H1 (cell line): ENCODE measurements around the gene HERC3. TPM values are rescaled to one million over a fixed set of nuclear protein-coding genes. Genes with fewer than 3 reads are reported as not detected.

ENCODE experiments used
- BRCA1 ChIP-seq: IDR thresholded peaks from 2 replicates; pipeline ENCODE4 v1.6.1; 2012; ENCODE audit warnings: low read depth, low read length, improper control_type of control experiment
- CHD1 ChIP-seq: IDR thresholded peaks from 2 replicates; pipeline ENCODE4 v1.6.1; 2012; ENCODE audit warnings: low read depth, low read length, improper control_type of control experiment
- EZH2 ChIP-seq: fragments of 200-600 bp; sonication (generic); IDR thresholded peaks from 2 replicates; pipeline ENCODE4 v1.7.1; 2012; ENCODE audit warnings: low read depth, mild to moderate bottlenecking, moderate library complexity, low read length, inconsistent platforms; ENCODE audit not compliant: severe bottlenecking
- HDAC2 ChIP-seq, 2 experiments: fragments of 300-600 bp in 1 of 2; sonication (generic) in 1 of 2; IDR thresholded peaks; 2 replicates each; pipeline ENCODE4 v1.6.1; 2011 to 2012; ENCODE audit warnings: low read depth in 2 of 2, low read length in 2 of 2, mild to moderate bottlenecking in 2 of 2, moderate library complexity in 2 of 2, borderline replicate concordance in 1 of 2, inconsistent platforms in 1 of 2
- RNF2 ChIP-seq: fragments of 200-900, 300-1000 bp; sonication (generic); IDR thresholded peaks from 2 replicates; pipeline ENCODE4 v1.7.1; 2016; ENCODE audit warnings: borderline replicate concordance, low read depth, mild to moderate bottlenecking, antibody characterized with exemption, low read length; ENCODE audit not compliant: poor library complexity, severe bottlenecking; ENCODE audit errors: missing control alignments
- SIX5 ChIP-seq: IDR thresholded peaks from 2 replicates; pipeline ENCODE4 v1.6.1; 2011; ENCODE audit warnings: mild to moderate bottlenecking, low read depth, low read length
- TEAD4 ChIP-seq: IDR thresholded peaks from 2 replicates; pipeline ENCODE4 v1.6.1; 2012; ENCODE audit warnings: low read depth, low read length, inconsistent platforms, mixed read lengths
- polyA plus RNA-seq, 7 experiments: library from polyadenylated mRNA; depleted of rRNA in 3 of 7; stranded (reverse) in 5 of 7; unstranded in 2 of 7; fragments of >200 nt in 5 of 7; fragments of 200-250 nt in 2 of 7; gene quantifications; 1 replicate in 5 of 7; 2 replicates in 1 of 7; 4 replicates in 1 of 7; pipeline versions ENCODE4 v1.2.1 to v1.2.3, GENCODE V29; 2011 to 2013; ENCODE audit warnings: missing spikeins in 2 of 7, mixed read lengths in 2 of 7
- total RNA-seq: library from RNA; stranded (reverse); fragmentation: NEBNext Ultra II Directional; extraction: Animal tissue kit (Norgen Biotek cat#: 25700); gene quantifications from 2 replicates; pipeline ENCODE4 v1.2.1, GENCODE V29; 2021
- TF ChIP-seq, protein P1 (sequence below): fragments of 300-600 bp; sonication (generic); IDR thresholded peaks from 2 replicates; pipeline ENCODE4 v1.7.1; 2012; ENCODE audit warnings: low read length, moderate library complexity, mild to moderate bottlenecking, inconsistent platforms; ENCODE audit not compliant: insufficient replicate concordance
- TF ChIP-seq, protein P2 (sequence below): IDR thresholded peaks from 2 replicates; pipeline ENCODE4 v1.6.1; 2012; ENCODE audit warnings: inconsistent platforms

The HERC3 gene
- total and polyA plus RNA-seq, 2 of the 8 experiments (the other 6 are each of a cell fraction or from before 2014, with no cell fraction given) = 1.4 to 5.7 TPM

DNA sequence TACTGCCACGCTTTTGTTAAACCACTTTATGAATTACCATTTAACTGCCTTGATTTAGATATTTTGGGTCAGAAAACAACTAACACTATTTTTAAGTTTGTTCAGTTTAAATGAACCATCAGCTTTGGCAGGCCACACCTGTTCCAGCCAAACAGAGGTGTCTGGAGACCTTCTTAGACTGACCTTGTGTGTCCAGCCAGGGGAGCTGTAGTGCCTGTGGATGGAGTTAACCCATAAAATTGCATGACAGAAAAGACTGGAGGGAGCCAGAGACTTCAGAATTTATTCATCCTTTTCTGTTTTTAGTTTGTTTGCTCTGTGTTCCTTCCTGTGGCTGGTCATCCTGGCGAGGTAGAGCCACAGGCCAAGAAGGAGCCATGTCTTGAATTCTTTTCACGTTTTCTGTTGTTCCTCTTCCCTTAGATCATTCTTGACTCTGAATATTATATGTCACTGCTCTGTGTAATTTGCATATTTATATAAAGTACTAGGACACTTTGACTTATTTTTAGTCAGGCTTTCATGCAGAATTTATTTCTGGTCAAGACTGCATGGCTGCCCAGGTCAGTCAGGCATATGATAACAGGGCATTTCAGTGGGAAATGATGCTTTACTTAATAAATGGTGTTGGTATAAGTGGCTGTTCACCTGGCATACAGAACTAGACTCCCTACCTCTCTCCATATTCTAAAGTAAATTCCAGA is 26.7 kb downstream of the HERC3 start (continued):
- TF ChIP-seq, protein P1, sequence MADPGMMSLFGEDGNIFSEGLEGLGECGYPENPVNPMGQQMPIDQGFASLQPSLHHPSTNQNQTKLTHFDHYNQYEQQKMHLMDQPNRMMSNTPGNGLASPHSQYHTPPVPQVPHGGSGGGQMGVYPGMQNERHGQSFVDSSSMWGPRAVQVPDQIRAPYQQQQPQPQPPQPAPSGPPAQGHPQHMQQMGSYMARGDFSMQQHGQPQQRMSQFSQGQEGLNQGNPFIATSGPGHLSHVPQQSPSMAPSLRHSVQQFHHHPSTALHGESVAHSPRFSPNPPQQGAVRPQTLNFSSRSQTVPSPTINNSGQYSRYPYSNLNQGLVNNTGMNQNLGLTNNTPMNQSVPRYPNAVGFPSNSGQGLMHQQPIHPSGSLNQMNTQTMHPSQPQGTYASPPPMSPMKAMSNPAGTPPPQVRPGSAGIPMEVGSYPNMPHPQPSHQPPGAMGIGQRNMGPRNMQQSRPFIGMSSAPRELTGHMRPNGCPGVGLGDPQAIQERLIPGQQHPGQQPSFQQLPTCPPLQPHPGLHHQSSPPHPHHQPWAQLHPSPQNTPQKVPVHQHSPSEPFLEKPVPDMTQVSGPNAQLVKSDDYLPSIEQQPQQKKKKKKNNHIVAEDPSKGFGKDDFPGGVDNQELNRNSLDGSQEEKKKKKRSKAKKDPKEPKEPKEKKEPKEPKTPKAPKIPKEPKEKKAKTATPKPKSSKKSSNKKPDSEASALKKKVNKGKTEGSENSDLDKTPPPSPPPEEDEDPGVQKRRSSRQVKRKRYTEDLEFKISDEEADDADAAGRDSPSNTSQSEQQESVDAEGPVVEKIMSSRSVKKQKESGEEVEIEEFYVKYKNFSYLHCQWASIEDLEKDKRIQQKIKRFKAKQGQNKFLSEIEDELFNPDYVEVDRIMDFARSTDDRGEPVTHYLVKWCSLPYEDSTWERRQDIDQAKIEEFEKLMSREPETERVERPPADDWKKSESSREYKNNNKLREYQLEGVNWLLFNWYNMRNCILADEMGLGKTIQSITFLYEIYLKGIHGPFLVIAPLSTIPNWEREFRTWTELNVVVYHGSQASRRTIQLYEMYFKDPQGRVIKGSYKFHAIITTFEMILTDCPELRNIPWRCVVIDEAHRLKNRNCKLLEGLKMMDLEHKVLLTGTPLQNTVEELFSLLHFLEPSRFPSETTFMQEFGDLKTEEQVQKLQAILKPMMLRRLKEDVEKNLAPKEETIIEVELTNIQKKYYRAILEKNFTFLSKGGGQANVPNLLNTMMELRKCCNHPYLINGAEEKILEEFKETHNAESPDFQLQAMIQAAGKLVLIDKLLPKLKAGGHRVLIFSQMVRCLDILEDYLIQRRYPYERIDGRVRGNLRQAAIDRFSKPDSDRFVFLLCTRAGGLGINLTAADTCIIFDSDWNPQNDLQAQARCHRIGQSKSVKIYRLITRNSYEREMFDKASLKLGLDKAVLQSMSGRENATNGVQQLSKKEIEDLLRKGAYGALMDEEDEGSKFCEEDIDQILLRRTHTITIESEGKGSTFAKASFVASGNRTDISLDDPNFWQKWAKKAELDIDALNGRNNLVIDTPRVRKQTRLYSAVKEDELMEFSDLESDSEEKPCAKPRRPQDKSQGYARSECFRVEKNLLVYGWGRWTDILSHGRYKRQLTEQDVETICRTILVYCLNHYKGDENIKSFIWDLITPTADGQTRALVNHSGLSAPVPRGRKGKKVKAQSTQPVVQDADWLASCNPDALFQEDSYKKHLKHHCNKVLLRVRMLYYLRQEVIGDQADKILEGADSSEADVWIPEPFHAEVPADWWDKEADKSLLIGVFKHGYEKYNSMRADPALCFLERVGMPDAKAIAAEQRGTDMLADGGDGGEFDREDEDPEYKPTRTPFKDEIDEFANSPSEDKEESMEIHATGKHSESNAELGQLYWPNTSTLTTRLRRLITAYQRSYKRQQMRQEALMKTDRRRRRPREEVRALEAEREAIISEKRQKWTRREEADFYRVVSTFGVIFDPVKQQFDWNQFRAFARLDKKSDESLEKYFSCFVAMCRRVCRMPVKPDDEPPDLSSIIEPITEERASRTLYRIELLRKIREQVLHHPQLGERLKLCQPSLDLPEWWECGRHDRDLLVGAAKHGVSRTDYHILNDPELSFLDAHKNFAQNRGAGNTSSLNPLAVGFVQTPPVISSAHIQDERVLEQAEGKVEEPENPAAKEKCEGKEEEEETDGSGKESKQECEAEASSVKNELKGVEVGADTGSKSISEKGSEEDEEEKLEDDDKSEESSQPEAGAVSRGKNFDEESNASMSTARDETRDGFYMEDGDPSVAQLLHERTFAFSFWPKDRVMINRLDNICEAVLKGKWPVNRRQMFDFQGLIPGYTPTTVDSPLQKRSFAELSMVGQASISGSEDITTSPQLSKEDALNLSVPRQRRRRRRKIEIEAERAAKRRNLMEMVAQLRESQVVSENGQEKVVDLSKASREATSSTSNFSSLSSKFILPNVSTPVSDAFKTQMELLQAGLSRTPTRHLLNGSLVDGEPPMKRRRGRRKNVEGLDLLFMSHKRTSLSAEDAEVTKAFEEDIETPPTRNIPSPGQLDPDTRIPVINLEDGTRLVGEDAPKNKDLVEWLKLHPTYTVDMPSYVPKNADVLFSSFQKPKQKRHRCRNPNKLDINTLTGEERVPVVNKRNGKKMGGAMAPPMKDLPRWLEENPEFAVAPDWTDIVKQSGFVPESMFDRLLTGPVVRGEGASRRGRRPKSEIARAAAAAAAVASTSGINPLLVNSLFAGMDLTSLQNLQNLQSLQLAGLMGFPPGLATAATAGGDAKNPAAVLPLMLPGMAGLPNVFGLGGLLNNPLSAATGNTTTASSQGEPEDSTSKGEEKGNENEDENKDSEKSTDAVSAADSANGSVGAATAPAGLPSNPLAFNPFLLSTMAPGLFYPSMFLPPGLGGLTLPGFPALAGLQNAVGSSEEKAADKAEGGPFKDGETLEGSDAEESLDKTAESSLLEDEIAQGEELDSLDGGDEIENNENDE = no peak
- no peak for TF ChIP-seq CHD1
- TF ChIP-seq BRCA1 = no peak
- TF ChIP-seq, protein P2, sequence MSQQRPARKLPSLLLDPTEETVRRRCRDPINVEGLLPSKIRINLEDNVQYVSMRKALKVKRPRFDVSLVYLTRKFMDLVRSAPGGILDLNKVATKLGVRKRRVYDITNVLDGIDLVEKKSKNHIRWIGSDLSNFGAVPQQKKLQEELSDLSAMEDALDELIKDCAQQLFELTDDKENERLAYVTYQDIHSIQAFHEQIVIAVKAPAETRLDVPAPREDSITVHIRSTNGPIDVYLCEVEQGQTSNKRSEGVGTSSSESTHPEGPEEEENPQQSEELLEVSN = no peak
- no peak for TF ChIP-seq SIX5
- TF ChIP-seq EZH2 = no peak
- no peak for TF ChIP-seq RNF2
- no peak for TF ChIP-seq TEAD4
- no peak for TF ChIP-seq HDAC2 (IDR thresholded peaks at IDR 0.05; ENCODE audit: borderline replicate concordance in 1 of 2, low read depth in 2 of 2, low read length in 2 of 2)
